Body of pancreas (tissue), 4 donors: ENCODE measurements around the gene POU2F2.

Experiments used
- POLR2A ChIP-seq, 3 donors: fragments of 450-650 bp; IDR thresholded peaks; one replicate each; pipeline ENCODE4 v1.6.1; 2016; ENCODE audit warnings: antibody characterized with exemption in 3 of 3, mild to moderate bottlenecking in 2 of 3
- TF ChIP-seq, protein P1 (sequence below), 7 experiments: fragments of 450-650 bp in 4 of 7; fragments of 200-600 bp in 3 of 7; sonication (generic) in 3 of 7; IDR thresholded peaks; one replicate each; pipeline ENCODE4 v1.5.1; 2016 to 2019; ENCODE audit warnings: antibody characterized with exemption in 7 of 7

- TF ChIP-seq, protein P1, sequence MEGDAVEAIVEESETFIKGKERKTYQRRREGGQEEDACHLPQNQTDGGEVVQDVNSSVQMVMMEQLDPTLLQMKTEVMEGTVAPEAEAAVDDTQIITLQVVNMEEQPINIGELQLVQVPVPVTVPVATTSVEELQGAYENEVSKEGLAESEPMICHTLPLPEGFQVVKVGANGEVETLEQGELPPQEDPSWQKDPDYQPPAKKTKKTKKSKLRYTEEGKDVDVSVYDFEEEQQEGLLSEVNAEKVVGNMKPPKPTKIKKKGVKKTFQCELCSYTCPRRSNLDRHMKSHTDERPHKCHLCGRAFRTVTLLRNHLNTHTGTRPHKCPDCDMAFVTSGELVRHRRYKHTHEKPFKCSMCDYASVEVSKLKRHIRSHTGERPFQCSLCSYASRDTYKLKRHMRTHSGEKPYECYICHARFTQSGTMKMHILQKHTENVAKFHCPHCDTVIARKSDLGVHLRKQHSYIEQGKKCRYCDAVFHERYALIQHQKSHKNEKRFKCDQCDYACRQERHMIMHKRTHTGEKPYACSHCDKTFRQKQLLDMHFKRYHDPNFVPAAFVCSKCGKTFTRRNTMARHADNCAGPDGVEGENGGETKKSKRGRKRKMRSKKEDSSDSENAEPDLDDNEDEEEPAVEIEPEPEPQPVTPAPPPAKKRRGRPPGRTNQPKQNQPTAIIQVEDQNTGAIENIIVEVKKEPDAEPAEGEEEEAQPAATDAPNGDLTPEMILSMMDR (IDR thresholded peaks at IDR 0.05) = no peak
- TF ChIP-seq POLR2A (IDR thresholded peaks at IDR 0.05) = no peak
Measured at GRCh38 chr19:42151782-42152684, 19.8 kb upstream of the POU2F2 start.
